Ishikawa (cell line): ENCODE measurements around the gene SEMA4A.

Experiments used
- CEBPB ChIP-seq: IDR thresholded peaks from 2 replicates; pipeline ENCODE4 v1.6.1; 2012
- CREB1 ChIP-seq: IDR thresholded peaks from 2 replicates; pipeline ENCODE4 v1.6.1; 2012; ENCODE audit warnings: low read depth
- EP300 ChIP-seq: IDR thresholded peaks from 2 replicates; pipeline ENCODE4 v1.6.1; 2012; ENCODE audit warnings: borderline replicate concordance
- FOXM1 ChIP-seq: IDR thresholded peaks from 2 replicates; pipeline ENCODE4 v1.6.1; 2012; ENCODE audit warnings: low read depth, borderline replicate concordance
- NFIC ChIP-seq: IDR thresholded peaks from 2 replicates; pipeline ENCODE4 v1.6.1; 2012
- RAD21 ChIP-seq: IDR thresholded peaks from 2 replicates; pipeline ENCODE4 v1.6.1; 2012; ENCODE audit warnings: low read depth
- TAF1 ChIP-seq: IDR thresholded peaks from 2 replicates; pipeline ENCODE4 v1.6.1; 2012; ENCODE audit warnings: low read depth, mild to moderate bottlenecking
- TEAD4 ChIP-seq: IDR thresholded peaks from 2 replicates; pipeline ENCODE4 v1.6.1; 2012
- YY1 ChIP-seq: IDR thresholded peaks from 2 replicates; pipeline ENCODE4 v1.6.1; 2012; ENCODE audit warnings: low read depth
- TF ChIP-seq, protein P1 (sequence below): IDR thresholded peaks from 2 replicates; pipeline ENCODE4 v1.6.1; 2012; ENCODE audit warnings: low read depth, mild to moderate bottlenecking
- TF ChIP-seq, protein P2 (sequence below): IDR thresholded peaks from 2 replicates; pipeline ENCODE4 v1.6.1; 2012
- TF ChIP-seq, protein P3 (sequence below): IDR thresholded peaks from 2 replicates; pipeline ENCODE4 v1.6.1; 2012

- TF ChIP-seq YY1, result no peak
- no peak for TF ChIP-seq TEAD4
- TF ChIP-seq, protein P1, sequence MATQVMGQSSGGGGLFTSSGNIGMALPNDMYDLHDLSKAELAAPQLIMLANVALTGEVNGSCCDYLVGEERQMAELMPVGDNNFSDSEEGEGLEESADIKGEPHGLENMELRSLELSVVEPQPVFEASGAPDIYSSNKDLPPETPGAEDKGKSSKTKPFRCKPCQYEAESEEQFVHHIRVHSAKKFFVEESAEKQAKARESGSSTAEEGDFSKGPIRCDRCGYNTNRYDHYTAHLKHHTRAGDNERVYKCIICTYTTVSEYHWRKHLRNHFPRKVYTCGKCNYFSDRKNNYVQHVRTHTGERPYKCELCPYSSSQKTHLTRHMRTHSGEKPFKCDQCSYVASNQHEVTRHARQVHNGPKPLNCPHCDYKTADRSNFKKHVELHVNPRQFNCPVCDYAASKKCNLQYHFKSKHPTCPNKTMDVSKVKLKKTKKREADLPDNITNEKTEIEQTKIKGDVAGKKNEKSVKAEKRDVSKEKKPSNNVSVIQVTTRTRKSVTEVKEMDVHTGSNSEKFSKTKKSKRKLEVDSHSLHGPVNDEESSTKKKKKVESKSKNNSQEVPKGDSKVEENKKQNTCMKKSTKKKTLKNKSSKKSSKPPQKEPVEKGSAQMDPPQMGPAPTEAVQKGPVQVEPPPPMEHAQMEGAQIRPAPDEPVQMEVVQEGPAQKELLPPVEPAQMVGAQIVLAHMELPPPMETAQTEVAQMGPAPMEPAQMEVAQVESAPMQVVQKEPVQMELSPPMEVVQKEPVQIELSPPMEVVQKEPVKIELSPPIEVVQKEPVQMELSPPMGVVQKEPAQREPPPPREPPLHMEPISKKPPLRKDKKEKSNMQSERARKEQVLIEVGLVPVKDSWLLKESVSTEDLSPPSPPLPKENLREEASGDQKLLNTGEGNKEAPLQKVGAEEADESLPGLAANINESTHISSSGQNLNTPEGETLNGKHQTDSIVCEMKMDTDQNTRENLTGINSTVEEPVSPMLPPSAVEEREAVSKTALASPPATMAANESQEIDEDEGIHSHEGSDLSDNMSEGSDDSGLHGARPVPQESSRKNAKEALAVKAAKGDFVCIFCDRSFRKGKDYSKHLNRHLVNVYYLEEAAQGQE, result no peak
- TF ChIP-seq, protein P2, sequence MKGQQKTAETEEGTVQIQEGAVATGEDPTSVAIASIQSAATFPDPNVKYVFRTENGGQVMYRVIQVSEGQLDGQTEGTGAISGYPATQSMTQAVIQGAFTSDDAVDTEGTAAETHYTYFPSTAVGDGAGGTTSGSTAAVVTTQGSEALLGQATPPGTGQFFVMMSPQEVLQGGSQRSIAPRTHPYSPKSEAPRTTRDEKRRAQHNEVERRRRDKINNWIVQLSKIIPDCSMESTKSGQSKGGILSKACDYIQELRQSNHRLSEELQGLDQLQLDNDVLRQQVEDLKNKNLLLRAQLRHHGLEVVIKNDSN, result no peak
- no peak for TF ChIP-seq TAF1
- no peak for TF ChIP-seq RAD21
- TF ChIP-seq FOXM1, result no peak
- no peak for TF ChIP-seq NFIC
- TF ChIP-seq EP300, result no peak
- TF ChIP-seq, protein P3, sequence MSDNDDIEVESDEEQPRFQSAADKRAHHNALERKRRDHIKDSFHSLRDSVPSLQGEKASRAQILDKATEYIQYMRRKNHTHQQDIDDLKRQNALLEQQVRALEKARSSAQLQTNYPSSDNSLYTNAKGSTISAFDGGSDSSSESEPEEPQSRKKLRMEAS, result no peak
- TF ChIP-seq CREB1, result no peak
- TF ChIP-seq CEBPB, result no peak
Observed at GRCh38 chr1:156145650-156146019, 7.8 kb upstream of the SEMA4A start.
